HCT116 (cell line): ENCODE measurements around the gene SHISAL1. TPM values are rescaled to one million over a fixed set of nuclear protein-coding genes. Genes with fewer than 3 reads are reported as not detected.

Source experiments
- ATAC-seq: fragments of 200-7000 bp; cut with Tn5 transposase; 2 replicates; pipeline ENCODE4 v1.9.1; 2020; ENCODE audit warnings: mild to moderate bottlenecking, moderate library complexity
- BruUV-seq: library from RNA; stranded (reverse); fragments of 400-500 nt; replicated peaks from 2 replicates; lab custom pipeline; 2021; lab: Mats Ljungman, UMichigan
- CTCF ChIA-PET: fragments of 300-600 bp; sonication (Branson Sonifier 250); formaldehyde crosslinking; loops from one replicate; lab custom pipeline; 2021; ENCODE audit warnings: antibody characterized with exemption; lab: Charles Lee
- POLR2A ChIA-PET: fragments of 300-600, 350-600 bp; sonication (Branson Sonifier 250); formaldehyde crosslinking; loops from one replicate; lab custom pipeline; 2021; ENCODE audit warnings: antibody characterized with exemption; lab: Charles Lee
- RAD21 ChIA-PET, 2 experiments: fragments of 300-600 bp; sonication (Branson Sonifier 250); formaldehyde crosslinking; loops; one replicate each; lab custom pipeline; 2023; ENCODE audit warnings: low total read pairs in 2 of 2; ENCODE audit not compliant: uncharacterized antibody in 2 of 2, unreplicated experiment in 2 of 2, low non-redundant PET in 1 of 2; lab: Charles Lee
- DNase-seq: peaks from one replicate; pipeline ENCODE4 v3.0.0-alpha.2; 2010; ENCODE audit warnings: low read depth, low spot score
- H2AFZ ChIP-seq: fragments of 200-600 bp; shearing (Covaris generic), sonication (generic); 2 replicates; pipeline ENCODE4 v1.6.1; 2017; ENCODE audit warnings: low read depth, mixed run types, mixed read lengths, antibody characterized with exemption, low read length; ENCODE audit not compliant: poor library complexity, severe bottlenecking
- H3K27ac ChIP-seq: 2 replicates; pipeline ENCODE4 v1.5.1; 2012; ENCODE audit warnings: low read depth, low read length
- H3K27me3 ChIP-seq: fragments of 200-600 bp; sonication (generic); 2 replicates; pipeline ENCODE4 v1.6.1; 2016; ENCODE audit warnings: mixed run types, low read length, mixed read lengths; ENCODE audit not compliant: insufficient read depth
- H3K36me3 ChIP-seq, 2 experiments: fragments of 200-500 bp in 1 of 2; fragments of 200-600 bp in 1 of 2; sonication (Bioruptor generic) in 1 of 2; sonication (generic) in 1 of 2; 2 replicates each; pipeline versions ENCODE4 v1.5.1 to v1.6.1; 2014 to 2016; ENCODE audit warnings: low read length in 2 of 2, inconsistent platforms in 1 of 2, mixed read lengths in 1 of 2, mixed run types in 1 of 2; ENCODE audit not compliant: insufficient read depth in 2 of 2, control insufficient read depth in 1 of 2
- H3K4me1 ChIP-seq, 2 experiments: fragments of 200-600 bp in 1 of 2; sonication (generic) in 1 of 2; 2 replicates each; pipeline versions ENCODE4 v1.5.1 to v1.6.1; 2012 to 2017; ENCODE audit warnings: low read length in 2 of 2, inconsistent platforms in 1 of 2, mild to moderate bottlenecking in 1 of 2, mixed read lengths in 1 of 2, mixed run types in 1 of 2, moderate library complexity in 1 of 2; ENCODE audit not compliant: insufficient read depth in 2 of 2, control insufficient read depth in 1 of 2
- H3K4me2 ChIP-seq: fragments of 200-600 bp; sonication (generic); 2 replicates; pipeline ENCODE4 v1.6.1; 2017; ENCODE audit warnings: mixed run types, low read length, mixed read lengths
- H3K4me3 ChIP-seq, 2 experiments: fragments of 200-600 bp in 1 of 2; sonication (generic) in 1 of 2; replicated peaks in 1 of 2; 2 replicates each; pipeline ENCODE4 v1.5.1; 2011 to 2016; ENCODE audit warnings: low read length in 2 of 2, control low read depth in 1 of 2, low read depth in 1 of 2, mild to moderate bottlenecking in 1 of 2, mixed read lengths in 1 of 2, mixed run types in 1 of 2
- H3K79me2 ChIP-seq: fragments of 200-600 bp; sonication (generic); 2 replicates; pipeline ENCODE4 v1.6.1; 2017; ENCODE audit warnings: mild to moderate bottlenecking, mixed run types, low read length, moderate library complexity, mixed read lengths; ENCODE audit not compliant: insufficient read depth
- H3K9ac ChIP-seq: fragments of 200-600 bp; sonication (generic); 2 replicates; pipeline ENCODE4 v1.6.1; 2016; ENCODE audit warnings: low read length, mixed read lengths
- H3K9me2 ChIP-seq: fragments of 200-600 bp; sonication (generic), shearing (Covaris generic); 2 replicates; pipeline ENCODE4 v1.6.1; 2017; ENCODE audit warnings: mixed run types, mild to moderate bottlenecking, moderate library complexity; ENCODE audit not compliant: insufficient read depth
- H3K9me3 ChIP-seq, 2 experiments: fragments of 200-500 bp in 1 of 2; fragments of 200-600 bp in 1 of 2; sonication (Bioruptor generic) in 1 of 2; sonication (generic) in 1 of 2; 2 replicates each; pipeline ENCODE4 v1.6.1; 2014 to 2017; ENCODE audit warnings: low read length in 2 of 2, mixed read lengths in 2 of 2, inconsistent platforms in 1 of 2, low read depth in 1 of 2, mild to moderate bottlenecking in 1 of 2, mixed run types in 1 of 2, moderate library complexity in 1 of 2; ENCODE audit not compliant: control insufficient read depth in 1 of 2, insufficient read depth in 1 of 2
- H4K20me1 ChIP-seq: fragments of 200-600 bp; sonication (generic), shearing (Covaris generic); 2 replicates; pipeline ENCODE4 v1.6.1; 2017; ENCODE audit warnings: mixed run types, mild to moderate bottlenecking, moderate library complexity; ENCODE audit not compliant: insufficient read depth
- ATF3 ChIP-seq: IDR thresholded peaks from 2 replicates; pipeline ENCODE4 v1.6.1; 2012
- CEBPB ChIP-seq: IDR thresholded peaks from 2 replicates; pipeline ENCODE4 v1.6.1; 2012; ENCODE audit warnings: low read depth
- EGR1 ChIP-seq: IDR thresholded peaks from 2 replicates; pipeline ENCODE4 v1.6.1; 2012; ENCODE audit warnings: low read depth
- ELF1 ChIP-seq: IDR thresholded peaks from 2 replicates; pipeline ENCODE4 v1.6.1; 2012; ENCODE audit warnings: low read depth, borderline replicate concordance
- EZH2 ChIP-seq: fragments of 200-600 bp; sonication (generic); IDR thresholded peaks from 2 replicates; pipeline ENCODE4 v1.6.1; 2017; ENCODE audit warnings: antibody characterized with exemption, mixed run types
- FOSL1 ChIP-seq: IDR thresholded peaks from 2 replicates; pipeline ENCODE4 v1.6.1; 2012; ENCODE audit warnings: low read depth
- JUND ChIP-seq: IDR thresholded peaks from 2 replicates; pipeline ENCODE4 v1.6.1; 2012
- POLR2A ChIP-seq: IDR thresholded peaks from 2 replicates; pipeline ENCODE4 v1.7.0; 2011; ENCODE audit warnings: borderline replicate concordance; ENCODE audit not compliant: insufficient read depth, insufficient read length; ENCODE audit errors: extremely low read depth
- POLR2AphosphoS5 ChIP-seq: IDR thresholded peaks from 2 replicates; pipeline ENCODE4 v1.6.1; 2011; ENCODE audit warnings: mild to moderate bottlenecking, low read depth, low read length, moderate library complexity
- RAD21 ChIP-seq: IDR thresholded peaks from 2 replicates; pipeline ENCODE4 v1.6.1; 2012; ENCODE audit warnings: low read depth, mild to moderate bottlenecking
- SIN3A ChIP-seq: IDR thresholded peaks from 2 replicates; pipeline ENCODE4 v1.6.1; 2012; ENCODE audit warnings: low read depth
- SP1 ChIP-seq: IDR thresholded peaks from 2 replicates; pipeline ENCODE4 v1.6.1; 2012; ENCODE audit warnings: low read depth
- SRF ChIP-seq: IDR thresholded peaks from 2 replicates; pipeline ENCODE4 v1.6.1; 2012; ENCODE audit warnings: low read depth
- YY1 ChIP-seq: IDR thresholded peaks from 2 replicates; pipeline ENCODE4 v1.6.1; 2011; ENCODE audit warnings: low read length, low read depth, moderate library complexity, mild to moderate bottlenecking; ENCODE audit not compliant: insufficient replicate concordance; ENCODE audit errors: extremely low read depth
- ZBTB33 ChIP-seq: IDR thresholded peaks from 2 replicates; pipeline ENCODE4 v1.6.1; 2011; ENCODE audit warnings: mild to moderate bottlenecking, low read length, moderate library complexity; ENCODE audit not compliant: insufficient replicate concordance; ENCODE audit errors: extremely low read depth
- ZFX ChIP-seq: fragments of 450-650 bp; IDR thresholded peaks from 2 replicates; pipeline ENCODE4 v1.6.1; 2017
- ZNF274 ChIP-seq: fragments of 200-500 bp; sonication (Bioruptor generic); IDR thresholded peaks from 2 replicates; pipeline ENCODE4 v1.6.1; 2014; ENCODE audit warnings: mild to moderate bottlenecking, low read depth, low read length, inconsistent platforms
- intact Hi-C: fragments of 100-400 bp; cut with micrococcal nuclease; formaldehyde crosslinking; loops from 2 replicates; pipeline ENCODE4 v1.10.0; 2022
- total RNA-seq: library from RNA; stranded (reverse); gene quantifications from one replicate; pipeline ENCODE4 v1.2.1, GENCODE V29; 2021; ENCODE audit not compliant: unreplicated experiment
- TF ChIP-seq, protein P1 (sequence below), 3 experiments: fragments of 200-600 bp in 1 of 3; sonication (generic) in 1 of 3; IDR thresholded peaks in 2 of 3; conservative IDR thresholded peaks in 1 of 3; 2 replicates each; pipeline ENCODE4 v1.5.1; 2012 to 2017; ENCODE audit warnings: low read depth in 2 of 3, low read length in 2 of 3, antibody characterized with exemption in 1 of 3, borderline replicate concordance in 1 of 3, control low read depth in 1 of 3, mild to moderate bottlenecking in 1 of 3, mixed read lengths in 1 of 3, mixed run types in 1 of 3, moderate library complexity in 1 of 3; ENCODE audit not compliant: insufficient read depth in 1 of 3
- TF ChIP-seq, protein P2 (sequence below): IDR thresholded peaks from 2 replicates; pipeline ENCODE4 v1.6.1; 2012; ENCODE audit warnings: low read depth

The SHISAL1 gene
- total RNA-seq, 1 experiment from 2014 or later: not detected

GRCh38 chr22:44304911-44305310 is 7.8 kb downstream of the SHISAL1 start:
- Histone ChIP-seq H3K27me3 (peaks cover 4% of the 10 kb centered on the region; the same call in 1 of the 2 replicates), H3K9ac (no peak overlapping the region), H3K4me1 (peaks cover 0 to 8% of the 10 kb centered on the region in 2 experiments; a peak in 2 of 4 replicates), H3K9me3 (no peaks in the 10 kb centered on the region), H3K79me2 (no peaks in the 10 kb centered on the region), H3K4me2 (no peak overlapping the region), H3K4me3 (no peak overlapping the region), H3K36me3 (no peaks in the 10 kb centered on the region), H3K27ac (no peak overlapping the region), H3K9me2 (no peaks in the 10 kb centered on the region), H2AFZ (no peak overlapping the region), H4K20me1 (no peaks in the 10 kb centered on the region)
- DNase-seq: no peak
- ATAC-seq: no peak
- BruUV-seq: no TSS peak
- no peak for TF ChIP-seq ATF3
- no peak for TF ChIP-seq SRF
- no peak for TF ChIP-seq ZNF274
- no peak for TF ChIP-seq POLR2A
- no peak for TF ChIP-seq SIN3A
- TF ChIP-seq ZFX: no peak
- no peak for TF ChIP-seq JUND
- TF ChIP-seq POLR2AphosphoS5: no peak
- no peak for TF ChIP-seq FOSL1
- TF ChIP-seq, protein P1, sequence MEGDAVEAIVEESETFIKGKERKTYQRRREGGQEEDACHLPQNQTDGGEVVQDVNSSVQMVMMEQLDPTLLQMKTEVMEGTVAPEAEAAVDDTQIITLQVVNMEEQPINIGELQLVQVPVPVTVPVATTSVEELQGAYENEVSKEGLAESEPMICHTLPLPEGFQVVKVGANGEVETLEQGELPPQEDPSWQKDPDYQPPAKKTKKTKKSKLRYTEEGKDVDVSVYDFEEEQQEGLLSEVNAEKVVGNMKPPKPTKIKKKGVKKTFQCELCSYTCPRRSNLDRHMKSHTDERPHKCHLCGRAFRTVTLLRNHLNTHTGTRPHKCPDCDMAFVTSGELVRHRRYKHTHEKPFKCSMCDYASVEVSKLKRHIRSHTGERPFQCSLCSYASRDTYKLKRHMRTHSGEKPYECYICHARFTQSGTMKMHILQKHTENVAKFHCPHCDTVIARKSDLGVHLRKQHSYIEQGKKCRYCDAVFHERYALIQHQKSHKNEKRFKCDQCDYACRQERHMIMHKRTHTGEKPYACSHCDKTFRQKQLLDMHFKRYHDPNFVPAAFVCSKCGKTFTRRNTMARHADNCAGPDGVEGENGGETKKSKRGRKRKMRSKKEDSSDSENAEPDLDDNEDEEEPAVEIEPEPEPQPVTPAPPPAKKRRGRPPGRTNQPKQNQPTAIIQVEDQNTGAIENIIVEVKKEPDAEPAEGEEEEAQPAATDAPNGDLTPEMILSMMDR (IDR thresholded peaks at IDR 0.05 in 2 of 3, conservative IDR thresholded peaks at IDR 0.05 in 1 of 3; ENCODE audit: borderline replicate concordance in 1 of 3, insufficient read depth in 1 of 3, low read depth in 2 of 3, low read length in 2 of 3): no peak
- TF ChIP-seq CEBPB: no peak
- no peak for TF ChIP-seq EZH2
- TF ChIP-seq, protein P2, sequence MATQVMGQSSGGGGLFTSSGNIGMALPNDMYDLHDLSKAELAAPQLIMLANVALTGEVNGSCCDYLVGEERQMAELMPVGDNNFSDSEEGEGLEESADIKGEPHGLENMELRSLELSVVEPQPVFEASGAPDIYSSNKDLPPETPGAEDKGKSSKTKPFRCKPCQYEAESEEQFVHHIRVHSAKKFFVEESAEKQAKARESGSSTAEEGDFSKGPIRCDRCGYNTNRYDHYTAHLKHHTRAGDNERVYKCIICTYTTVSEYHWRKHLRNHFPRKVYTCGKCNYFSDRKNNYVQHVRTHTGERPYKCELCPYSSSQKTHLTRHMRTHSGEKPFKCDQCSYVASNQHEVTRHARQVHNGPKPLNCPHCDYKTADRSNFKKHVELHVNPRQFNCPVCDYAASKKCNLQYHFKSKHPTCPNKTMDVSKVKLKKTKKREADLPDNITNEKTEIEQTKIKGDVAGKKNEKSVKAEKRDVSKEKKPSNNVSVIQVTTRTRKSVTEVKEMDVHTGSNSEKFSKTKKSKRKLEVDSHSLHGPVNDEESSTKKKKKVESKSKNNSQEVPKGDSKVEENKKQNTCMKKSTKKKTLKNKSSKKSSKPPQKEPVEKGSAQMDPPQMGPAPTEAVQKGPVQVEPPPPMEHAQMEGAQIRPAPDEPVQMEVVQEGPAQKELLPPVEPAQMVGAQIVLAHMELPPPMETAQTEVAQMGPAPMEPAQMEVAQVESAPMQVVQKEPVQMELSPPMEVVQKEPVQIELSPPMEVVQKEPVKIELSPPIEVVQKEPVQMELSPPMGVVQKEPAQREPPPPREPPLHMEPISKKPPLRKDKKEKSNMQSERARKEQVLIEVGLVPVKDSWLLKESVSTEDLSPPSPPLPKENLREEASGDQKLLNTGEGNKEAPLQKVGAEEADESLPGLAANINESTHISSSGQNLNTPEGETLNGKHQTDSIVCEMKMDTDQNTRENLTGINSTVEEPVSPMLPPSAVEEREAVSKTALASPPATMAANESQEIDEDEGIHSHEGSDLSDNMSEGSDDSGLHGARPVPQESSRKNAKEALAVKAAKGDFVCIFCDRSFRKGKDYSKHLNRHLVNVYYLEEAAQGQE: no peak
- no peak for TF ChIP-seq ZBTB33
- TF ChIP-seq SP1: no peak
- no peak for TF ChIP-seq YY1
- no peak for TF ChIP-seq RAD21
- no peak for TF ChIP-seq EGR1
- no peak for TF ChIP-seq ELF1
- CTCF ChIA-PET: no interaction called here
- RAD21 ChIA-PET: no interaction called here
- intact Hi-C loops: no loop called here
- POLR2A ChIA-PET: no interaction called here
